Mucosa of stomach (tissue), 1 donor: ENCODE measurements around the gene SLC17A3.

Experiments
- H3K27me3 ChIP-seq: one replicate; pipeline ENCODE4 v1.7.0; 2013; ENCODE audit warnings: mild to moderate bottlenecking, low read length; ENCODE audit not compliant: control insufficient read depth, insufficient read depth
- H3K36me3 ChIP-seq: one replicate; pipeline ENCODE4 v1.7.0; 2013; ENCODE audit warnings: low read length; ENCODE audit not compliant: control insufficient read depth, insufficient read depth
- H3K4me1 ChIP-seq: one replicate; pipeline ENCODE4 v1.7.0; 2013; ENCODE audit warnings: mild to moderate bottlenecking, low read length; ENCODE audit not compliant: control insufficient read depth, insufficient read depth
- H3K4me3 ChIP-seq: one replicate; pipeline ENCODE4 v1.7.0; 2013; ENCODE audit warnings: low read length
- H3K9ac ChIP-seq: one replicate; pipeline ENCODE4 v1.7.0; 2013; ENCODE audit warnings: mild to moderate bottlenecking, low read length, moderate library complexity
- H3K9me3 ChIP-seq: one replicate; pipeline ENCODE4 v1.7.0; 2013; ENCODE audit warnings: mild to moderate bottlenecking, low read length, moderate library complexity; ENCODE audit not compliant: control insufficient read depth
- donor health status: Pancreatic carcinoma.

Gene SLC17A3

DNA sequence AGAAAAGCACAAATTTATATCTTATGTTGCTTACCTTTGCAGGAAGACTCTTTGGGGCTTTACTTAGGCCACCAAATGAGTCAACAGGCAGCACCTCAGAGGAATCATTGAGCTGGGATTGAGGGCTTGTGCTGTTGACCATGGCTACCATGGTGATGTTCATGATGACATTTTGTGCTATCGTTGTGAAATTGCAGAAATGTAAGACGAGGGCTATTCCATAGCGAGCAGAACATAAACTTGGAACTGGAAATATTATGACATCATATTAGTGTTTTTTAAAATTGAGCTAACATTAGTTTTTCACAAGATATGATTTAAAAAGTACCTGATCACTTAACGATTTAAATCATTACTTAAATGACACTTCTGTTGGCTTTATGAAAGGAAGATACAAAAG is 11.8 kb downstream of the SLC17A3 start:
- no peaks in the 10 kb centered on the region for H3K36me3 ChIP-seq

GRCh38 chr6:25852756-25853155 is 21.3 kb downstream of the SLC17A3 start:
- no peak overlapping the region for H3K4me3 ChIP-seq
- H3K36me3 ChIP-seq = no peaks in the 10 kb centered on the region
- H3K27me3 ChIP-seq = no peaks in the 10 kb centered on the region
- H3K9me3 ChIP-seq = no peaks in the 10 kb centered on the region
- H3K4me1 ChIP-seq = no peaks in the 10 kb centered on the region
- H3K9ac ChIP-seq = no peak overlapping the region

More for the DNA sequence above, 11.8 kb downstream of the SLC17A3 start:
- Histone ChIP-seq H3K4me1 (no peaks in the 10 kb centered on the region), H3K9me3 (no peaks in the 10 kb centered on the region), H3K27me3 (no peaks in the 10 kb centered on the region), H3K9ac (no peak overlapping the region), H3K4me3 (no peak overlapping the region)

- no peak overlapping the region for H3K4me3 ChIP-seq
- H3K4me1 ChIP-seq = no peaks in the 10 kb centered on the region
- no peak overlapping the region for H3K9ac ChIP-seq
- H3K9me3 ChIP-seq = no peaks in the 10 kb centered on the region
- no peaks in the 10 kb centered on the region for H3K36me3 ChIP-seq
- H3K27me3 ChIP-seq = no peaks in the 10 kb centered on the region
Observed at GRCh38 chr6:25851961-25852360, 22.1 kb downstream of the SLC17A3 start.

- H3K4me3 ChIP-seq = no peak overlapping the region
- H3K9ac ChIP-seq = no peak overlapping the region
- H3K4me1 ChIP-seq = no peaks in the 10 kb centered on the region
- H3K9me3 ChIP-seq = no peaks in the 10 kb centered on the region
- H3K36me3 ChIP-seq = no peaks in the 10 kb centered on the region
- H3K27me3 ChIP-seq = no peaks in the 10 kb centered on the region
Observed at GRCh38 chr6:25844518-25844917, 29.5 kb downstream of the SLC17A3 start.

DNA sequence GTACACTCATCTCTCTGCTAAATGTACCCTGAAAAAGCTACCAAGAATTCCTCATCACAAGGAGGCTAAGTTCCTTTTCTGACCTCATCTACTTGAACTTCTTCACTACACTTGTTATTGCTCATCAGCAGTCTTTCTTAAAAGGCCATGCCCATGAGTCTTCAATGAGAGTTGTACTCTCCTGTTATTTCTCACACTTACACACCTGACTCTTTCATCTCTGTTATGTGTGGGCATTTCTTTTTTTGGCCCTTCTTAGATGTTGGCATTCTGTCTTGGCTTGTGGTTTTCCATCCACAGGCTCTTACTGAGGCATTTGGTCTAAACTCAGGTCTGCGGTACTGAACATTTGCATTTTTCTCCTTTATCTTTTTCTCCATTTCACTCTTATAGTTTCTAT is 31.5 kb downstream of the SLC17A3 start:
- no peaks in the 10 kb centered on the region for H3K9me3 ChIP-seq
- no peak overlapping the region for H3K9ac ChIP-seq
- H3K4me1 ChIP-seq = no peaks in the 10 kb centered on the region
- H3K4me3 ChIP-seq = no peak overlapping the region
- no peaks in the 10 kb centered on the region for H3K36me3 ChIP-seq
- H3K27me3 ChIP-seq = no peaks in the 10 kb centered on the region

GRCh38 chr6:25835442-25836283 is 38.4 kb downstream of the SLC17A3 start:
- no peaks in the 10 kb centered on the region for H3K27me3 ChIP-seq
- H3K4me1 ChIP-seq = no peaks in the 10 kb centered on the region
- H3K9me3 ChIP-seq = no peaks in the 10 kb centered on the region
- no peak overlapping the region for H3K4me3 ChIP-seq
- no peaks in the 10 kb centered on the region for H3K36me3 ChIP-seq
- H3K9ac ChIP-seq = no peak overlapping the region

GRCh38 chr6:25834950-25835349 is 39.1 kb downstream of the SLC17A3 start:
- Histone ChIP-seq H3K9me3 (no peaks in the 10 kb centered on the region), H3K4me3 (no peak overlapping the region), H3K4me1 (no peaks in the 10 kb centered on the region), H3K9ac (no peak overlapping the region), H3K27me3 (no peaks in the 10 kb centered on the region), H3K36me3 (no peaks in the 10 kb centered on the region)

GRCh38 chr6:25833136-25833535 is 40.9 kb downstream of the SLC17A3 start:
- no peaks in the 10 kb centered on the region for H3K9me3 ChIP-seq
- no peaks in the 10 kb centered on the region for H3K4me1 ChIP-seq
- H3K4me3 ChIP-seq = no peak overlapping the region
- H3K36me3 ChIP-seq = no peaks in the 10 kb centered on the region
- no peaks in the 10 kb centered on the region for H3K27me3 ChIP-seq
- no peak overlapping the region for H3K9ac ChIP-seq

- Histone ChIP-seq H3K36me3 (no peaks in the 10 kb centered on the region), H3K9me3 (no peaks in the 10 kb centered on the region)
Observed at GRCh38 chr6:25832670-25833069, 41.4 kb downstream of the SLC17A3 start.

DNA sequence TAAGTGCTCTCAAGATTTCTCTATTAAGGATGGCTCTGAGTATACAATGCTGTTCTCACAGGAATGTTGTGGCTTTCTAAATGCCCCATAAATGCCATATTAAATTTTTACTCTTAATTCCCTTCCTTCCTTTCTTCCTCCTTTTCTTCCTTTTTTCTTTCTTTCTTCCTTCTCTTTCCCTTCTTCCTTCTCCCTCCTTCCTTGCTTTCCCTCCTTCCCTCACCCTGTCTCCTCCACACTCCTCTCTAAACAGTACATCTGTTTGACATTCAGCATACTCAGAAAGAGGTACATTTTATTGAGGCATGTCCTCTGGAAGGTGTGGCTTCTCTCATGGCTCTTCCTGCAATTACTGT is 41.8 kb downstream of the SLC17A3 start:
- Histone ChIP-seq H3K9me3 (no peaks in the 10 kb centered on the region), H3K36me3 (no peaks in the 10 kb centered on the region), H3K27me3 (no peaks in the 10 kb centered on the region), H3K4me1 (no peaks in the 10 kb centered on the region), H3K9ac (no peak overlapping the region), H3K4me3 (no peak overlapping the region)

More at GRCh38 chr6:25832670-25833069, 41.4 kb downstream of the SLC17A3 start:
- Histone ChIP-seq H3K9ac (no peak overlapping the region), H3K27me3 (no peaks in the 10 kb centered on the region), H3K4me1 (no peaks in the 10 kb centered on the region), H3K4me3 (no peak overlapping the region)

DNA sequence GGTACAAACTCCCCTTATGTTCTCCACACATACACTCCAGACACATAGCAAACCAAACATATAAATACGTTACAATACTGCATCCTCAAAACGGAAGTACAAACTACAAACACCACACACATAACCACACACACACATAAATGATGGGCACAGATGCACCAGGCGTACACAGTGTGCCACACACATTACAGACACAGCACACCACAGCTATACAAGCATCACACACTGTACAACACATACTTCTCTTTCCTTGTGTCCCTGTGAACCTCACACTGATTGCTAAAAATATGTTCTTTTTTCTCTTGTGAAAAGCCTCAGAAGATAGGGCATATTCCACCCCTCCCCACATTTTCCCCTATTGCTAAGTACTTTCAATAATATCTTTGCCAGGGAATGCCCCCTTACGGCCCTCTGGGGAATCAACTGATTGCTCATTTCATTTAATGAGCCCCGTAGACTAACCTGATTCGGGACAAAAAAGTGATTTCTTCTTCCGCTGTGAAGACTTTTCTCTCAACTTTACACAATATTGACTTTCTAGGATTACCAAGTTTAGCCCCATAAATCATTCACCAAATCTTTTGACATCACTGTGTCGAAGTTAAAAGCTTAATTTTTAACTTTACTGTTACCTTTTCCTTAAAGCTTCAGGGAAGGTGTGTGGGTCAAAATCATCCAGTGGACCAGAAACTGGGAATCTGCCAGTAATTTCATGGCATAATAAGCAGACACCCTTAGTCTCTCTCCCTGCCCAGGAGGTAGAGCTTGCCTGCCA is 42.3 kb downstream of the SLC17A3 start, which contains the start of gene SLC17A1:
Gene SLC17A1, minus strand, starts transcription at position 521 of the 775 bp plus-strand sequence. CDS start 1,495 bp downstream, outside the sequence.
- no peaks in the 10 kb centered on the region for H3K9me3 ChIP-seq
- H3K4me3 ChIP-seq = no peak within 1 kb of the TSS

DNA sequence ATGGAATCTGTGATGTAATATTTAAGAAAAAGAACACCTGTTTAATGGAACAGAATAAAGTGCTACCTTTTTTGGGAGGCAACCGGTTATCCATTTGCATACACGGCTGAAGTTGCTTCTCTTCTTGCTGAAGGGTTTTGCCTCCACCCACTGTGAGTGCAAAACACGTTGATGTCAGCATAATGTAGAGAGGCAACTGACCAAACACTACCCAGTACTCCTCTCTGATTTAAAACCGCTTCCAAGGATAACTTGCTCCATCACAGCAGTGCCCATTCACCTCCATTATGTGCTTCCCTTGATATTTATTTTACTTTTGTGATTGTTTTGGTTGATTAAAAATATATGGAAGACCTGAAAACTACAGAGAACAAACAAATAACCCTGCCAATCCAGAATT is 43.6 kb downstream of the SLC17A3 start:
- H3K9ac ChIP-seq = no peak overlapping the region
- no peaks in the 10 kb centered on the region for H3K4me1 ChIP-seq
- H3K4me3 ChIP-seq = no peak overlapping the region
- H3K27me3 ChIP-seq = no peaks in the 10 kb centered on the region
- H3K36me3 ChIP-seq = no peaks in the 10 kb centered on the region
- no peaks in the 10 kb centered on the region for H3K9me3 ChIP-seq

More for the DNA sequence above, 42.3 kb downstream of the SLC17A3 start, which contains the start of gene SLC17A1:
- Histone ChIP-seq H3K9ac (no peak within 1 kb of the TSS), H3K36me3 (no peaks in the 10 kb centered on the region), H3K27me3 (no peaks in the 10 kb centered on the region), H3K4me1 (no peaks in the 10 kb centered on the region)
